HEK293 (cell line): ENCODE results near the gene PTP4A2.

ENCODE experiments used
- BCL11B ChIP-seq: fragments of 450-650 bp; formaldehyde crosslinking; IDR thresholded peaks from 2 replicates; pipeline ENCODE4 v1.5.1; 2016; ENCODE audit warnings: low read depth, missing biosample characterization, missing genetic modification characterization
- GLI4 ChIP-seq: fragments of 450-650 bp; formaldehyde crosslinking; IDR thresholded peaks from 2 replicates; pipeline ENCODE4 v1.5.1; 2016; ENCODE audit warnings: missing biosample characterization, missing genetic modification characterization
- HIC1 ChIP-seq: fragments of 450-650 bp; formaldehyde crosslinking; IDR thresholded peaks from 2 replicates; pipeline ENCODE4 v1.5.1; 2016; ENCODE audit warnings: missing biosample characterization, missing genetic modification characterization
- IKZF3 ChIP-seq: fragments of 450-650 bp; IDR thresholded peaks from 2 replicates; pipeline ENCODE4 v1.5.0; 2018; ENCODE audit warnings: missing biosample characterization, mild to moderate bottlenecking, missing genetic modification characterization, moderate library complexity
- MYNN ChIP-seq: fragments of 450-650 bp; formaldehyde crosslinking; IDR thresholded peaks from 2 replicates; pipeline ENCODE4 v1.5.1; 2016; ENCODE audit warnings: missing biosample characterization, missing genetic modification characterization, borderline replicate concordance
- PBX3 ChIP-seq: sonication (generic); formaldehyde crosslinking; IDR thresholded peaks from 2 replicates; pipeline ENCODE4 v1.8.1; 2022; ENCODE audit warnings: mild to moderate bottlenecking, moderate library complexity, missing genetic modification reagents
- PRDM1 ChIP-seq: fragments of 450-650 bp; formaldehyde crosslinking; IDR thresholded peaks from 2 replicates; pipeline ENCODE4; 2016; ENCODE audit warnings: missing biosample characterization, missing genetic modification characterization
- SCRT1 ChIP-seq: fragments of 450-650 bp; formaldehyde crosslinking; IDR thresholded peaks from 2 replicates; pipeline ENCODE4 v1.5.1; 2016; ENCODE audit warnings: missing biosample characterization, missing genetic modification characterization, borderline replicate concordance
- SCRT2 ChIP-seq: fragments of 450-650 bp; formaldehyde crosslinking; IDR thresholded peaks from 2 replicates; pipeline ENCODE4 v1.5.1; 2016; ENCODE audit warnings: missing biosample characterization, missing genetic modification characterization
- TRIM28 ChIP-seq: IDR thresholded peaks from 2 replicates; pipeline ENCODE4 v1.6.1; 2011; ENCODE audit warnings: low read length, control low read depth, borderline replicate concordance
- ZBTB49 ChIP-seq: fragments of 450-650 bp; formaldehyde crosslinking; IDR thresholded peaks from 2 replicates; pipeline ENCODE4 v1.5.1; 2016; ENCODE audit warnings: missing biosample characterization, missing genetic modification characterization, low read depth
- ZFHX2 ChIP-seq: fragments of 450-650 bp; formaldehyde crosslinking; conservative IDR thresholded peaks from 2 replicates; pipeline ENCODE4 v1.5.1; 2016; ENCODE audit warnings: missing biosample characterization, missing genetic modification characterization
- ZFP41 ChIP-seq: fragments of 450-650 bp; formaldehyde crosslinking; IDR thresholded peaks from 2 replicates; pipeline ENCODE4 v1.5.1; 2016; ENCODE audit warnings: missing biosample characterization, missing genetic modification characterization, borderline replicate concordance
- ZNF114 ChIP-seq: fragments of 450-650 bp; formaldehyde crosslinking; IDR thresholded peaks from 2 replicates; pipeline ENCODE4 v1.5.0; 2017; ENCODE audit warnings: missing biosample characterization, missing genetic modification characterization
- ZNF140 ChIP-seq: fragments of 450-650 bp; formaldehyde crosslinking; IDR thresholded peaks from 2 replicates; pipeline ENCODE4 v1.5.1; 2016; ENCODE audit warnings: missing biosample characterization, missing genetic modification characterization
- ZNF174 ChIP-seq: fragments of 450-650 bp; formaldehyde crosslinking; IDR thresholded peaks from 2 replicates; pipeline ENCODE4 v1.5.0; 2017; ENCODE audit warnings: missing biosample characterization, mild to moderate bottlenecking, missing genetic modification characterization
- ZNF18 ChIP-seq: fragments of 450-650 bp; formaldehyde crosslinking; IDR thresholded peaks from 2 replicates; pipeline ENCODE4 v1.5.1; 2016; ENCODE audit warnings: missing biosample characterization, missing genetic modification characterization
- ZNF202 ChIP-seq: fragments of 450-650 bp; formaldehyde crosslinking; IDR thresholded peaks from 2 replicates; pipeline ENCODE4 v1.5.1; 2016; ENCODE audit warnings: missing biosample characterization, missing genetic modification characterization, borderline replicate concordance
- ZNF266 ChIP-seq: fragments of 450-650 bp; formaldehyde crosslinking; IDR thresholded peaks from 2 replicates; pipeline ENCODE4 v1.5.1; 2016; ENCODE audit warnings: missing biosample characterization, missing genetic modification characterization, low read depth
- ZNF398 ChIP-seq: fragments of 450-650 bp; formaldehyde crosslinking; IDR thresholded peaks from 2 replicates; pipeline ENCODE4 v1.5.1; 2017; ENCODE audit warnings: missing biosample characterization, missing genetic modification characterization
- ZNF48 ChIP-seq: fragments of 450-650 bp; formaldehyde crosslinking; IDR thresholded peaks from 2 replicates; pipeline ENCODE4 v1.5.1; 2016; ENCODE audit warnings: missing biosample characterization, missing genetic modification characterization
- ZNF571 ChIP-seq: fragments of 450-650 bp; formaldehyde crosslinking; IDR thresholded peaks from 2 replicates; pipeline ENCODE4 v1.5.0; 2017; ENCODE audit warnings: missing biosample characterization, missing genetic modification characterization
- ZNF658 ChIP-seq: fragments of 450-650 bp; formaldehyde crosslinking; IDR thresholded peaks from 2 replicates; pipeline ENCODE4; 2016; ENCODE audit warnings: missing biosample characterization, missing genetic modification characterization
- ZNF692 ChIP-seq: fragments of 450-650 bp; formaldehyde crosslinking; IDR thresholded peaks from 2 replicates; pipeline ENCODE4 v1.5.1; 2016; ENCODE audit warnings: missing biosample characterization, missing genetic modification characterization
- ZNF707 ChIP-seq: fragments of 450-650 bp; formaldehyde crosslinking; IDR thresholded peaks from 2 replicates; pipeline ENCODE4 v1.5.1; 2016; ENCODE audit warnings: missing biosample characterization, missing genetic modification characterization
- ZSCAN16 ChIP-seq: fragments of 450-650 bp; formaldehyde crosslinking; IDR thresholded peaks from 2 replicates; pipeline ENCODE4 v1.5.1; 2016; ENCODE audit warnings: missing biosample characterization, missing genetic modification characterization
- TF ChIP-seq, protein P1 (sequence below): fragments of 450-650 bp; formaldehyde crosslinking; IDR thresholded peaks from 2 replicates; pipeline ENCODE4 v1.5.1; 2017; ENCODE audit warnings: missing biosample characterization, missing genetic modification characterization

Gene PTP4A2

GRCh38 chr1:31934706-31935629 lies 3.2 kb downstream of the PTP4A2 start (continued):
- TF ChIP-seq ZFP41 (tag by site-specific recombination) (no peak), ZNF174 (tag by site-specific recombination) (no peak), PRDM1 (tag by site-specific recombination) (peak; percentile 63; the same call in 1 of the 2 replicates), ZNF692 (tag by site-specific recombination) (0 out of 2 replicates have a peak, but pooled peaks have one; percentile 30), ZNF266 (tag by site-specific recombination) (no peak), IKZF3 (tag by site-specific recombination) (peak; percentile 99), SCRT2 (no peak), ZNF658 (no peak), ZNF707 (tag by site-specific recombination) (no peak), PBX3 (CRISPR knock-in tag) (no peak), ZNF398 (tag by site-specific recombination) (peak; percentile 38; the same call in 1 of the 2 replicates), ZNF18 (peak; percentile 85), HIC1 (peak; percentile 47; the same call in 1 of the 2 replicates), ZFHX2 (tag by site-specific recombination) (peak; percentile 80), TRIM28 (peak; percentile 84; the same call in 1 of the 2 replicates), ZNF114 (tag by site-specific recombination) (no peak), ZNF571 (no peak), SCRT1 (0 out of 2 replicates have a peak, but pooled peaks have one; percentile 8), ZBTB49 (tag by site-specific recombination) (no peak), ZNF48 (no peak), ZNF140 (tag by site-specific recombination) (no peak), BCL11B (0 out of 2 replicates have a peak, but pooled peaks have one; percentile 44), ZNF202 (no peak), GLI4 (tag by site-specific recombination) (no peak), ZSCAN16 (tag by site-specific recombination) (no peak), MYNN (tag by site-specific recombination) (no peak)
- TF ChIP-seq, protein P1, sequence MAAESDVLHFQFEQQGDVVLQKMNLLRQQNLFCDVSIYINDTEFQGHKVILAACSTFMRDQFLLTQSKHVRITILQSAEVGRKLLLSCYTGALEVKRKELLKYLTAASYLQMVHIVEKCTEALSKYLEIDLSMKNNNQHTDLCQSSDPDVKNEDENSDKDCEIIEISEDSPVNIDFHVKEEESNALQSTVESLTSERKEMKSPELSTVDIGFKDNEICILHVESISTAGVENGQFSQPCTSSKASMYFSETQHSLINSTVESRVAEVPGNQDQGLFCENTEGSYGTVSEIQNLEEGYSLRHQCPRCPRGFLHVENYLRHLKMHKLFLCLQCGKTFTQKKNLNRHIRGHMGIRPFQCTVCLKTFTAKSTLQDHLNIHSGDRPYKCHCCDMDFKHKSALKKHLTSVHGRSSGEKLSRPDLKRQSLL (tag by site-specific recombination) = no peak
